Neuronal stem cell (in vitro differentiated cells): ENCODE measurements around the gene MAN1B1.

Experiments used
- DNase-seq: peaks from one replicate; pipeline ENCODE4 v3.0.0-alpha.2; 2013; ENCODE audit warnings: low spot score
- H2AFZ ChIP-seq: one replicate; pipeline ENCODE4 v1.6.1; 2013; ENCODE audit warnings: mild to moderate bottlenecking, low read length, inconsistent platforms
- H2AK5ac ChIP-seq: 2 replicates; pipeline ENCODE4 v1.6.1; 2013; ENCODE audit warnings: low read depth, mild to moderate bottlenecking, inconsistent platforms, low read length, moderate library complexity, mixed read lengths
- H2BK120ac ChIP-seq: 2 replicates; pipeline ENCODE4 v1.6.1; 2013; ENCODE audit warnings: low read depth, mild to moderate bottlenecking, inconsistent platforms, low read length, moderate library complexity, mixed read lengths
- H2BK12ac ChIP-seq: one replicate; pipeline ENCODE4 v1.6.1; 2013; ENCODE audit warnings: low read length, inconsistent platforms
- H2BK15ac ChIP-seq: 2 replicates; pipeline ENCODE4 v1.6.1; 2013; ENCODE audit warnings: mild to moderate bottlenecking, low read length, inconsistent platforms, mixed read lengths
- H2BK5ac ChIP-seq: one replicate; pipeline ENCODE4 v1.6.1; 2013; ENCODE audit warnings: inconsistent platforms, mild to moderate bottlenecking, low read length, moderate library complexity
- H3K14ac ChIP-seq: one replicate; pipeline ENCODE4 v1.6.1; 2013; ENCODE audit warnings: low read length, inconsistent platforms
- H3K18ac ChIP-seq: 2 replicates; pipeline ENCODE4 v1.6.1; 2013; ENCODE audit warnings: low read length, inconsistent platforms
- H3K23ac ChIP-seq: 2 replicates; pipeline ENCODE4 v1.6.1; 2013; ENCODE audit warnings: low read depth, mild to moderate bottlenecking, mixed read lengths, low read length, inconsistent platforms; ENCODE audit not compliant: poor library complexity
- H3K27ac ChIP-seq: replicated peaks from 3 replicates; pipeline ENCODE4 v1.5.1; 2013; ENCODE audit warnings: low read length, inconsistent platforms
- H3K27me3 ChIP-seq, 3 experiments: 2 replicates each; pipeline ENCODE4 v1.6.1; 2013; ENCODE audit warnings: low read length in 3 of 3, mild to moderate bottlenecking in 2 of 3, inconsistent platforms in 1 of 3, low read depth in 1 of 3, mixed read lengths in 1 of 3, moderate library complexity in 1 of 3; ENCODE audit not compliant: control insufficient read depth in 3 of 3, insufficient read depth in 3 of 3
- H3K36me3 ChIP-seq, 2 donors: replicated peaks in 1 of 2; 2 replicates each; pipeline ENCODE4 v1.6.1; 2013; ENCODE audit warnings: low read length in 2 of 2; ENCODE audit not compliant: control insufficient read depth in 2 of 2, insufficient read depth in 2 of 2
- H3K4ac ChIP-seq: 2 replicates; pipeline ENCODE4 v1.6.1; 2013; ENCODE audit warnings: inconsistent platforms, mild to moderate bottlenecking, low read length, moderate library complexity
- H3K4me1 ChIP-seq, 2 donors: 1 replicate in 1 of 2; 2 replicates in 1 of 2; pipeline ENCODE4 v1.6.1; 2013; ENCODE audit warnings: low read length in 2 of 2, low read depth in 1 of 2; ENCODE audit not compliant: control insufficient read depth in 2 of 2, insufficient read depth in 1 of 2
- H3K4me2 ChIP-seq: one replicate; pipeline ENCODE4 v1.6.1; 2013; ENCODE audit warnings: mild to moderate bottlenecking, low read length, inconsistent platforms; ENCODE audit not compliant: insufficient read depth, poor library complexity, severe bottlenecking
- H3K4me3 ChIP-seq, 2 donors: 2 replicates each; pipeline ENCODE4 v1.5.1; 2013; ENCODE audit warnings: low read length in 2 of 2, mild to moderate bottlenecking in 2 of 2, inconsistent platforms in 1 of 2, moderate library complexity in 1 of 2
- H3K79me1 ChIP-seq: one replicate; pipeline ENCODE4 v1.6.1; 2013; ENCODE audit warnings: low read depth, mild to moderate bottlenecking, inconsistent platforms, low read length, moderate library complexity
- H3K9ac ChIP-seq: one replicate; pipeline ENCODE4 v1.6.1; 2013; ENCODE audit warnings: mild to moderate bottlenecking, low read depth, low read length, inconsistent platforms; ENCODE audit not compliant: poor library complexity
- H3K9me3 ChIP-seq, 2 donors: replicated peaks in 1 of 2; 2 replicates each; pipeline versions ENCODE3 to v1.6.1; 2013; ENCODE audit warnings: low read length in 2 of 2, mild to moderate bottlenecking in 2 of 2, inconsistent platforms in 1 of 2, low read depth in 1 of 2, mixed read lengths in 1 of 2, moderate library complexity in 1 of 2; ENCODE audit not compliant: control insufficient read depth in 2 of 2, insufficient read depth in 1 of 2
- H4K8ac ChIP-seq: one replicate; pipeline ENCODE4 v1.6.1; 2013; ENCODE audit warnings: low read depth, mild to moderate bottlenecking, inconsistent platforms, low read length, moderate library complexity
- H4K91ac ChIP-seq: one replicate; pipeline ENCODE4 v1.6.1; 2013; ENCODE audit warnings: low read length, low read depth, mild to moderate bottlenecking, inconsistent platforms; ENCODE audit not compliant: poor library complexity
- WGBS, 2 donors: extraction: QIAGEN DNeasy Blood & Tissue Kit; methylation state at CpG; one replicate each; pipeline ENCODE4 v1.1.7; 2013; ENCODE audit warnings: missing lambda C conversion rate in 2 of 2, mixed read lengths in 1 of 2; ENCODE audit not compliant: insufficient read length in 2 of 2, insufficient replicate concordance in 1 of 2; ENCODE audit errors: extremely low coverage in 2 of 2; 5-methylcytosine and 5-hydroxymethylcytosine counted together

Gene MAN1B1

DNA sequence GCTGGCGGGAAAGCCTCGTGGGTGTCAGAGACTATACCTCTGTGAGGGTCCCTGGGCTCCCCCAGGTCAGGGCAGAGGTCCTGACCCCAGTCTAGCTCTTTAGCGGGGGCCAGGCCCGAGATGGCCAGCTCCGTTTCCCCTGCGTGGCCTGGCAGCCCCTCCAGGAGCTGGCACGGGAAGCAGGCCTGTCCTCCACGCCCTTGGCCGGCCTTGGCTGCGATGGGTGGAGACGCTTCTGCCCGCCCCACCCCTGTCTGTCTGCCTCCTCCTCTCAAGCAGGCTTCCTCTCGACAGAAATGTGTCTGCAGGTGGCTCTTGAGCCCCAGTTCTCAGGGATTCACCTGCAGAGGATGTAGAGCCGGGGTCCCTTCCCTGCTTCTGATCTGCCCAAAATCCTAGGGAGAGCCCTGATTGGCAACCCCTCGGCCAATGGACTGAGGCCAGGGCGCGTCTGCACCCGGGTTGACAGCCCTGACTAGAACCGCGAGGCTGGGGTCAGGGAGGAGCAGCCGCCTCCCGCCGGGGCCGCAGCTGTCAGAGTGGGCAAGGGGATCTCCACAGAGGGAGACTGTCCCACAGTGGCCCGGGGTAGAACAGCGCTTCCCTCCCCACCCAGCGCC is 49.6 kb downstream of the MAN1B1 start:
- H2BK5ac ChIP-seq = no peak overlapping the region
- H3K18ac ChIP-seq = no peak overlapping the region
- no peak overlapping the region for H2AK5ac ChIP-seq
- no peak overlapping the region for H2AFZ ChIP-seq
- no peak overlapping the region for H4K8ac ChIP-seq
- no peak overlapping the region for H4K91ac ChIP-seq
- peaks cover 0 to 5% of the 10 kb centered on the region in 2 donors for H3K9me3 ChIP-seq
- peak overlapping the region; percentile 43 for H3K23ac ChIP-seq
- no peak overlapping the region for H2BK120ac ChIP-seq
- no peak overlapping the region for H3K4me3 ChIP-seq
- H3K36me3 ChIP-seq = no peaks in the 10 kb centered on the region
- H3K4me1 ChIP-seq = peaks cover 0 to 2% of the 10 kb centered on the region in 2 donors
- no peak overlapping the region for H2BK15ac ChIP-seq
- no peak overlapping the region for H2BK12ac ChIP-seq
- no peak overlapping the region for H3K14ac ChIP-seq
- WGBS, 2 donors = no CpG with 5 or more reads among the region's 27 CpGs
- H3K79me1 ChIP-seq = peaks cover 2% of the 10 kb centered on the region
- H3K27me3 ChIP-seq = peaks cover 10 to 59% (median 56%) of the 10 kb centered on the region in 3 experiments
- no peak overlapping the region for H3K4ac ChIP-seq
- H3K4me2 ChIP-seq = no peak overlapping the region
- H3K27ac ChIP-seq = no peak overlapping the region
- DNase-seq = no peak
- H3K9ac ChIP-seq = no peak overlapping the region

DNA sequence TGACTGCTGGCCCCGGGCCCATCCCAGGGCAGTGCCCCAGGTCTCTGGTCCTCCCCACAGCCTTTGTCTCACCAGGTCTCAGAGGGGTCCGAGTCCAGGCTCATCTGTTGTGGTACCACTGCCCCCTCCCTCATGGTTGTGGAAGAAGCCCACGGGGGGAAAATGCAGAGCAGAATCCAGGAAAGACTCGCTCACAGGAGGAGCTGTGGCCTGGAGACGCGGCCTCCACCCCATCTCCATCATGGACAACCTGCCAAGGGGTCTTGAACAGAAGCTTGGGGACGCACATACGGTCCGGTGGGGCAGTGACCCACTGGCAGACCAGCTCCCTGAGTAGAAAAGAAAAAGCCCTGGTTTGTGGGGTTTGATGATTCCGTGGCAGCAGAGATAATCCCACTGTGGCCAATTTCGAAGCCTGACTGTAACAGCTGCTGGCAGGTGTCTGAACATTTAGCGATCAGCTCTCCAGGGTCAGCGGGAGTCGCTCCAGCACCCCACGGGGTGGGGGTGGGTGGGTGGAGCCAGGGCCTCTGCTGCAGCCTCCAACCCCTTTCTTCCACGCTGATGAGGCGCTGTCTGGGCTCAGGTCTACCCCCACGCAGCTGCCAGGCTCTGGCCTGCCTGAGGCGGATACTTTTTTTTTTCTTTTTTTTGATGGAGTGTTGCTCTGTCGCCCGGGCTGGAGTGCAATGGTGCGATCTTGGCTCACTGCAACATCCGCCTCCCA is 50.3 kb downstream of the MAN1B1 start:
- peak overlapping the region in 1 of 2 donors; percentile 22 for H3K4me3 ChIP-seq
- no peak overlapping the region for H4K91ac ChIP-seq
- peaks cover 0 to 2% of the 10 kb centered on the region in 2 donors for H3K4me1 ChIP-seq
- no peak overlapping the region for H2BK12ac ChIP-seq
- H3K4me2 ChIP-seq = no peak overlapping the region
- WGBS, 2 donors = no CpG with 5 or more reads among the region's 23 CpGs
- H3K4ac ChIP-seq = no peak overlapping the region
- H3K27ac ChIP-seq = no peak overlapping the region
- H3K27me3 ChIP-seq = peaks cover 10 to 65% (median 62%) of the 10 kb centered on the region in 3 experiments
- no peak for DNase-seq
- H3K18ac ChIP-seq = no peak overlapping the region
- no peak overlapping the region for H4K8ac ChIP-seq
- H3K9ac ChIP-seq = no peak overlapping the region
- peaks cover 0 to 5% of the 10 kb centered on the region in 2 donors for H3K9me3 ChIP-seq
- no peak overlapping the region for H2AFZ ChIP-seq
- H3K14ac ChIP-seq = no peak overlapping the region
- H2BK120ac ChIP-seq = no peak overlapping the region
- peaks cover 2% of the 10 kb centered on the region for H3K79me1 ChIP-seq
- H3K23ac ChIP-seq = no peak overlapping the region
- no peak overlapping the region for H2BK15ac ChIP-seq
- H2BK5ac ChIP-seq = no peak overlapping the region
- no peak overlapping the region for H2AK5ac ChIP-seq
- H3K36me3 ChIP-seq = no peaks in the 10 kb centered on the region

DNA sequence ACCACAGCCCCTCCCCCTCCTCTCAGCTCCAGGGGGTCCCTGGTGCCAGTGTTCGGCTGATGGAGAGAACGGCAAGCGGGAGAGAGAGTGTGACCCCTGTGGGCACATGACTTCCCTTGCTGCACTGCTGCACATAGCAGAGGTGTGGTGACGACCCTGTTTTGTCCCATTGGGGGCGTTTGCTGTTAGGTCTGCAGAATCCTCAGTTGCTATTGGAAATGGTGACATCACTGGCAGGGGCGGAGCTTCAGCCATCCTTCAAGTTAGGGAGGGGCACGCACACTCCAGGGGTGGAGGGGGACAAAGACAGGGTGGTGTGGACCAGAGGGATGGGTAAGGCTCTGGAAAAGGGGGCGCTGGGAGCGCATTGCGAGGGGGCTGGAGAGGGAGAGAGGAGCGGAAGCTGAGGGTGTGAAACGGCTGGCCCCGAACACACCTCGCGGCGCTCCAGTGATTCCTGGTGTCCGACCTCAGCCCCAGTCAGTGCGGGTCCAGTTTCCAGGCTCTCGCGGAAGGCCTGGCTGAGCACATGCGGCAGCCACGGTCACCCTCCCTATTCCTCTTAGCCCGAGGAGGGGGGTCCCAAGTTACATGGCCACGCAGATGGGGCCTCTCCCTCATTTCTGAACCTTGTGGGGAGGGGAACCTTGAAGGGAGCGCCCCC is 51.4 kb downstream of the MAN1B1 start:
- no peak overlapping the region for H3K14ac ChIP-seq
- no peak overlapping the region for H3K27ac ChIP-seq
- peaks cover 0 to 2% of the 10 kb centered on the region in 2 donors for H3K4me1 ChIP-seq
- no peak overlapping the region for H3K18ac ChIP-seq
- H2BK12ac ChIP-seq = no peak overlapping the region
- H2AK5ac ChIP-seq = no peak overlapping the region
- H2BK15ac ChIP-seq = no peak overlapping the region
- H3K79me1 ChIP-seq = peaks cover 2% of the 10 kb centered on the region
- no peak for DNase-seq
- H3K4me2 ChIP-seq = no peak overlapping the region
- no peak overlapping the region for H4K91ac ChIP-seq
- no peak overlapping the region for H2BK5ac ChIP-seq
- no peak overlapping the region for H2AFZ ChIP-seq
- WGBS, 2 donors = no CpG with 5 or more reads among the region's 25 CpGs
- no peak overlapping the region for H3K23ac ChIP-seq
- peaks cover 0 to 5% of the 10 kb centered on the region in 2 donors for H3K9me3 ChIP-seq
- no peak overlapping the region for H2BK120ac ChIP-seq
- H3K4me3 ChIP-seq = no peak overlapping the region
- no peaks in the 10 kb centered on the region for H3K36me3 ChIP-seq
- no peak overlapping the region for H4K8ac ChIP-seq
- H3K27me3 ChIP-seq = peaks cover 10 to 77% (median 71%) of the 10 kb centered on the region in 3 experiments
- H3K9ac ChIP-seq = no peak overlapping the region
- H3K4ac ChIP-seq = no peak overlapping the region
